H1 (cell line): ENCODE measurements around the gene DNMT1. TPM values are rescaled to one million over a fixed set of nuclear protein-coding genes. Genes with fewer than 3 reads are reported as not detected.

Experiments used
- CTCF ChIA-PET: fragments of 300-600 bp; sonication (Branson Sonifier 250); formaldehyde crosslinking; loops from one replicate; lab custom pipeline; 2021; ENCODE audit not compliant: partially characterized antibody; lab: Charles Lee
- POLR2A ChIA-PET: fragments of 300-600 bp; sonication (Branson Sonifier 250); formaldehyde crosslinking; loops from one replicate; lab custom pipeline; 2021; ENCODE audit warnings: inconsistent platforms; ENCODE audit not compliant: partially characterized antibody; lab: Charles Lee
- DNase-seq, 2 experiments: peaks; one replicate each; pipeline versions ENCODE4 v3.0.0 to v3.0.0-alpha.2; 2010 to 2022; ENCODE audit warnings: low spot score in 2 of 2, low read depth in 1 of 2, mixed read lengths in 1 of 2
- FAIRE-seq: peaks from 2 replicates; lab custom pipeline; 2011; peaks lifted over from hg19 to GRCh38; lab: Jason Lieb, UNC
- H2AFZ ChIP-seq: 2 replicates; pipeline ENCODE4 v1.8.1; 2012; ENCODE audit warnings: low read length, inconsistent platforms
- H2AK5ac ChIP-seq: 2 replicates; pipeline ENCODE4 v1.6.1; 2013; ENCODE audit warnings: low read depth, low read length
- H2BK120ac ChIP-seq: replicated peaks from 2 replicates; pipeline ENCODE3; 2013; ENCODE audit warnings: low read depth, low read length, inconsistent platforms
- H2BK12ac ChIP-seq: 2 replicates; pipeline ENCODE4 v1.6.1; 2013; ENCODE audit warnings: low read depth, low read length
- H2BK15ac ChIP-seq: 2 replicates; pipeline ENCODE4 v1.6.1; 2013; ENCODE audit warnings: low read length
- H2BK20ac ChIP-seq: 2 replicates; pipeline ENCODE4 v1.6.1; 2013; ENCODE audit warnings: low read length
- H2BK5ac ChIP-seq: 2 replicates; pipeline ENCODE4 v1.6.1; 2013; ENCODE audit warnings: low read depth, low read length
- H3K14ac ChIP-seq: 2 replicates; pipeline ENCODE4 v1.6.1; 2013; ENCODE audit warnings: inconsistent platforms; ENCODE audit not compliant: insufficient read length
- H3K18ac ChIP-seq: 2 replicates; pipeline ENCODE4 v1.6.1; 2013; ENCODE audit warnings: low read length; ENCODE audit errors: extremely low read depth
- H3K23ac ChIP-seq: 2 replicates; pipeline ENCODE4 v1.6.1; 2013; ENCODE audit warnings: inconsistent platforms; ENCODE audit not compliant: insufficient read length
- H3K23me2 ChIP-seq: 2 replicates; pipeline ENCODE4 v1.6.1; 2013; ENCODE audit warnings: low read depth, low read length
- H3K27ac ChIP-seq: 2 replicates; pipeline ENCODE4 v1.6.1; 2011; ENCODE audit warnings: low read depth, low read length, inconsistent platforms
- H3K27me3 ChIP-seq, 4 experiments: replicated peaks in 1 of 4; 1 replicate in 1 of 4; 2 replicates in 3 of 4; pipeline versions ENCODE4 v1.6.1 to v1.8.1; 2011 to 2013; ENCODE audit warnings: low read length in 3 of 4, mild to moderate bottlenecking in 3 of 4, inconsistent platforms in 2 of 4, mixed read lengths in 2 of 4, moderate library complexity in 1 of 4; ENCODE audit not compliant: control insufficient read depth in 3 of 4, insufficient read depth in 3 of 4; ENCODE audit errors: extremely low read depth in 1 of 4
- H3K36me3 ChIP-seq, 4 experiments: 2 replicates each; pipeline versions ENCODE4 v1.6.1 to v1.8.1; 2011 to 2013; ENCODE audit warnings: mild to moderate bottlenecking in 4 of 4, low read length in 3 of 4, moderate library complexity in 2 of 4, control low read depth in 1 of 4, inconsistent platforms in 1 of 4; ENCODE audit not compliant: insufficient read depth in 4 of 4, control insufficient read depth in 2 of 4
- H3K4ac ChIP-seq: replicated peaks from 2 replicates; pipeline ENCODE3; 2013; ENCODE audit warnings: low read length, low read depth, mixed read lengths, inconsistent platforms; ENCODE audit not compliant: insufficient read length
- H3K4me1 ChIP-seq, 4 experiments: replicated peaks in 1 of 4; 1 replicate in 1 of 4; 2 replicates in 3 of 4; pipeline versions ENCODE4 v1.6.1 to v1.8.1; 2011 to 2013; ENCODE audit warnings: low read length in 3 of 4, inconsistent platforms in 2 of 4, mixed read lengths in 1 of 4; ENCODE audit not compliant: insufficient read depth in 4 of 4, control insufficient read depth in 3 of 4
- H3K4me2 ChIP-seq, 2 experiments: 2 replicates each; pipeline versions ENCODE4 v1.6.1 to v1.8.1; 2011 to 2013; ENCODE audit warnings: low read depth in 2 of 2, low read length in 2 of 2, control low read depth in 1 of 2, inconsistent platforms in 1 of 2, mild to moderate bottlenecking in 1 of 2; ENCODE audit not compliant: insufficient read depth in 1 of 2
- H3K4me3 ChIP-seq, 4 experiments: fragments of 200-600, 300-600 bp in 1 of 4; sonication (generic), shearing (Covaris generic), sonication (Bioruptor Twin) in 1 of 4; 2 replicates each; pipeline versions ENCODE4 v1.5.1 to v1.8.1; 2011 to 2016; ENCODE audit warnings: low read length in 4 of 4, low read depth in 3 of 4, control low read depth in 2 of 4, inconsistent platforms in 2 of 4, mild to moderate bottlenecking in 2 of 4, mixed read lengths in 1 of 4, moderate library complexity in 1 of 4; ENCODE audit not compliant: insufficient read depth in 2 of 4; ENCODE audit errors: extremely low read depth in 1 of 4
- H3K56ac ChIP-seq: replicated peaks from 2 replicates; pipeline ENCODE3; 2013; ENCODE audit warnings: low read depth, mild to moderate bottlenecking, mixed read lengths, low read length, inconsistent platforms; ENCODE audit not compliant: insufficient read length
- H3K79me1 ChIP-seq: 2 replicates; pipeline ENCODE4 v1.6.1; 2013; ENCODE audit warnings: low read depth, low read length, control low read depth
- H3K79me2 ChIP-seq, 2 experiments: 2 replicates each; pipeline versions ENCODE4 v1.6.1 to v1.8.1; 2012 to 2013; ENCODE audit warnings: low read length in 2 of 2, mild to moderate bottlenecking in 2 of 2, inconsistent platforms in 1 of 2; ENCODE audit not compliant: insufficient read depth in 2 of 2, control insufficient read depth in 1 of 2
- H3K9ac ChIP-seq, 4 experiments: replicated peaks in 1 of 4; 1 replicate in 1 of 4; 2 replicates in 3 of 4; pipeline versions ENCODE4 v1.6.1 to v1.8.1; 2011 to 2013; ENCODE audit warnings: low read depth in 3 of 4, low read length in 3 of 4, control low read depth in 2 of 4, mild to moderate bottlenecking in 2 of 4, moderate library complexity in 2 of 4, inconsistent platforms in 1 of 4; ENCODE audit errors: extremely low read depth in 1 of 4
- H3K9me3 ChIP-seq, 2 experiments: 2 replicates each; pipeline versions ENCODE4 v1.6.1 to v1.8.1; 2012 to 2013; ENCODE audit warnings: mild to moderate bottlenecking in 2 of 2, moderate library complexity in 2 of 2, control low read depth in 1 of 2, inconsistent platforms in 1 of 2, low read depth in 1 of 2, low read length in 1 of 2, mixed read lengths in 1 of 2; ENCODE audit not compliant: insufficient read depth in 2 of 2
- H4K20me1 ChIP-seq, 2 experiments: replicated peaks in 1 of 2; 2 replicates each; pipeline versions ENCODE3 to v1.8.1; 2011 to 2013; ENCODE audit warnings: inconsistent platforms in 2 of 2, low read length in 2 of 2, mild to moderate bottlenecking in 1 of 2; ENCODE audit not compliant: insufficient read depth in 2 of 2, control insufficient read depth in 1 of 2
- H4K5ac ChIP-seq: 2 replicates; pipeline ENCODE4 v1.6.1; 2013; ENCODE audit warnings: low read length, low read depth, mixed read lengths, inconsistent platforms; ENCODE audit not compliant: insufficient read length
- H4K8ac ChIP-seq: 2 replicates; pipeline ENCODE4 v1.8.0; 2013; ENCODE audit warnings: mild to moderate bottlenecking, moderate library complexity, low read length, inconsistent platforms; ENCODE audit not compliant: insufficient read depth; ENCODE audit errors: extremely low read depth
- H4K91ac ChIP-seq: replicated peaks from 2 replicates; pipeline ENCODE3; 2013; ENCODE audit warnings: low read length, mixed read lengths, inconsistent platforms; ENCODE audit not compliant: insufficient read length
- ASH2L ChIP-seq: fragments of 200-600, 300-600 bp; sonication (generic); IDR thresholded peaks from one replicate; pipeline ENCODE4 v1.7.1; 2017; ENCODE audit warnings: low read length
- ATF2 ChIP-seq: IDR thresholded peaks from 2 replicates; pipeline ENCODE4 v1.6.1; 2012; ENCODE audit warnings: low read length, inconsistent platforms
- BACH1 ChIP-seq: IDR thresholded peaks from 2 replicates; pipeline ENCODE4 v1.6.1; 2012; ENCODE audit warnings: low read length, improper control_type of control experiment
- BRCA1 ChIP-seq: IDR thresholded peaks from 2 replicates; pipeline ENCODE4 v1.6.1; 2012; ENCODE audit warnings: low read depth, low read length, improper control_type of control experiment
- E2F6 ChIP-seq: IDR thresholded peaks from 2 replicates; pipeline ENCODE4 v1.6.1; 2012; ENCODE audit warnings: inconsistent platforms
- HDAC2 ChIP-seq, 2 experiments: fragments of 300-600 bp in 1 of 2; sonication (generic) in 1 of 2; IDR thresholded peaks; 2 replicates each; pipeline ENCODE4 v1.6.1; 2011 to 2012; ENCODE audit warnings: low read depth in 2 of 2, low read length in 2 of 2, mild to moderate bottlenecking in 2 of 2, moderate library complexity in 2 of 2, borderline replicate concordance in 1 of 2, inconsistent platforms in 1 of 2
- HDAC6 ChIP-seq: IDR thresholded peaks from one replicate; pipeline ENCODE4 v1.7.1; 2012; ENCODE audit warnings: low read depth, mild to moderate bottlenecking, inconsistent platforms, low read length, moderate library complexity
- WGBS, 2 experiments: shearing (Covaris generic) in 1 of 2; methylation state at CpG; one replicate each; pipeline versions ENCODE4 v1.1.6 to v1.1.7; 2013 to 2015; ENCODE audit warnings: low lambda C conversion rate in 2 of 2, mixed read lengths in 2 of 2, inconsistent platforms in 1 of 2, low coverage in 1 of 2, missing lambda C conversion rate in 1 of 2; ENCODE audit not compliant: insufficient replicate concordance in 2 of 2, insufficient coverage in 1 of 2, insufficient read length in 1 of 2; ENCODE audit errors: extremely low coverage in 1 of 2, missing lambda C conversion rate in 1 of 2; 5-methylcytosine and 5-hydroxymethylcytosine counted together
- polyA plus RNA-seq, 7 experiments: library from polyadenylated mRNA; depleted of rRNA in 3 of 7; stranded (reverse) in 5 of 7; unstranded in 2 of 7; fragments of >200 nt in 5 of 7; fragments of 200-250 nt in 2 of 7; gene quantifications; 1 replicate in 5 of 7; 2 replicates in 1 of 7; 4 replicates in 1 of 7; pipeline versions ENCODE4 v1.2.1 to v1.2.3, GENCODE V29; 2011 to 2013; ENCODE audit warnings: missing spikeins in 2 of 7, mixed read lengths in 2 of 7
- total RNA-seq: library from RNA; stranded (reverse); fragmentation: NEBNext Ultra II Directional; extraction: Animal tissue kit (Norgen Biotek cat#: 25700); gene quantifications from 2 replicates; pipeline ENCODE4 v1.2.1, GENCODE V29; 2021

Gene DNMT1
- total and polyA plus RNA-seq, 2 of the 8 experiments (the other 6 are each of a cell fraction or from before 2014, with no cell fraction given): 101 to 210 TPM

- DNase-seq (no peak), FAIRE-seq (no peak)
- no peak overlapping the region for H3K18ac ChIP-seq
- H3K27me3 ChIP-seq: peaks cover 3 to 19% (median 15%) of the 10 kb centered on the region in 4 experiments
- H2AFZ ChIP-seq: no peak overlapping the region
- ChIA-PET POLR2A (interaction anchor here (0.6 to 15.1 kb wide), 3 partner anchors 12 to 215 kb away, joined by 3 to 240 read pairs (median 5); partner anchors contain the start of genes EIF3G, P2RY11 and PPAN), CTCF (interaction anchor here (0.6 to 3.5 kb wide), 13 partner anchors 8 to 658 kb away, joined by 3 to 18 read pairs (median 4); no protein-coding TSS in a partner anchor)
- 0 out of 2 replicates have a peak overlapping the region, but pooled peaks have one; percentile 60 for H2BK12ac ChIP-seq
- H3K9ac ChIP-seq: no peak overlapping the region
- peaks cover 0 to 2% of the 10 kb centered on the region in 2 experiments for H4K20me1 ChIP-seq
- no peak overlapping the region for H3K23ac ChIP-seq
- no peak overlapping the region for H3K4me3 ChIP-seq
- H3K23me2 ChIP-seq: peaks cover 2% of the 10 kb centered on the region; the same call in 1 of the 2 replicates
- H3K27ac ChIP-seq: no peak overlapping the region
- no peak overlapping the region for H2BK120ac ChIP-seq
- H3K4me2 ChIP-seq: no peak overlapping the region
- peak overlapping the region; percentile 60; the same call in 1 of the 2 replicates for H2AK5ac ChIP-seq
- no peak overlapping the region for H4K8ac ChIP-seq
- H2BK20ac ChIP-seq: no peak overlapping the region
- no peak overlapping the region for H4K5ac ChIP-seq
- peaks cover 0 to 6% (median 2%) of the 10 kb centered on the region in 4 experiments; a peak in 3 of 7 replicates for H3K4me1 ChIP-seq
- H2BK15ac ChIP-seq: no peak overlapping the region
- H4K91ac ChIP-seq: no peak overlapping the region
- H3K4ac ChIP-seq: no peak overlapping the region
- no peak overlapping the region for H3K56ac ChIP-seq
- no peak overlapping the region for H3K14ac ChIP-seq
- no peaks in the 10 kb centered on the region for H3K79me1 ChIP-seq
- no peak overlapping the region for H2BK5ac ChIP-seq
- WGBS, 2 experiments: 91% methylated on average over 5 of the region's 5 CpGs; no CpG with 5 or more reads in 1 of the 2 experiments
- no peaks in the 10 kb centered on the region for H3K36me3 ChIP-seq
- no peak for TF ChIP-seq HDAC6
- TF ChIP-seq ASH2L: no peak
- no peak for TF ChIP-seq ATF2
- TF ChIP-seq BACH1: no peak
- no peak for TF ChIP-seq E2F6
- no peak for TF ChIP-seq BRCA1
- no peak for TF ChIP-seq HDAC2 (IDR thresholded peaks at IDR 0.05; ENCODE audit: borderline replicate concordance in 1 of 2, low read depth in 2 of 2, low read length in 2 of 2)
- H3K9me3 ChIP-seq: peaks cover 0 to 2% of the 10 kb centered on the region in 2 experiments; a peak in 1 of 4 replicates
- H3K79me2 ChIP-seq: no peaks in the 10 kb centered on the region
Observed at GRCh38 chr19:10100163-10100785, 94.5 kb downstream of the DNMT1 start.
